Muscle layer of colon (tissue), 2 donors: ENCODE data around the gene LGALS3.

Experiments used
- H3K27ac ChIP-seq: one replicate; pipeline ENCODE4 v1.7.0; 2013; ENCODE audit warnings: low read depth, mild to moderate bottlenecking, low read length, moderate library complexity
- H3K27me3 ChIP-seq, 2 donors: one replicate each; pipeline ENCODE4 v1.7.0; 2013; ENCODE audit warnings: low read length in 2 of 2, mild to moderate bottlenecking in 2 of 2; ENCODE audit not compliant: insufficient read depth in 2 of 2, control insufficient read depth in 1 of 2
- H3K36me3 ChIP-seq: one replicate; pipeline ENCODE4 v1.7.0; 2013; ENCODE audit warnings: mild to moderate bottlenecking, low read length; ENCODE audit not compliant: insufficient read depth
- H3K4me1 ChIP-seq: one replicate; pipeline ENCODE4 v1.7.0; 2013; ENCODE audit warnings: mild to moderate bottlenecking, low read length; ENCODE audit not compliant: insufficient read depth
- H3K4me3 ChIP-seq, 2 donors: one replicate each; pipeline ENCODE4 v1.7.0; 2013; ENCODE audit warnings: low read length in 2 of 2, low read depth in 1 of 2, mild to moderate bottlenecking in 1 of 2, moderate library complexity in 1 of 2
- H3K9ac ChIP-seq: one replicate; pipeline ENCODE4 v1.7.0; 2013; ENCODE audit warnings: low read length
- H3K9me3 ChIP-seq: one replicate; pipeline ENCODE4 v1.7.0; 2013; ENCODE audit warnings: mild to moderate bottlenecking, low read length
- donor health status: abdominal sarcoma.
- donor health status: Adenocarcinoma of cecum.

The LGALS3 gene

GRCh38 chr14:55170526-55170925, 41.5 kb downstream of the LGALS3 start:
- Histone ChIP-seq H3K36me3 (no peaks in the 10 kb centered on the region), H3K4me1 (no peaks in the 10 kb centered on the region), H3K9me3 (no peaks in the 10 kb centered on the region), H3K4me3 (no peak overlapping the region), H3K9ac (no peak overlapping the region), H3K27me3 (no peaks in the 10 kb centered on the region), H3K27ac (no peak overlapping the region)

- no peak overlapping the region for H3K27ac ChIP-seq
- H3K9me3 ChIP-seq = no peaks in the 10 kb centered on the region
- no peaks in the 10 kb centered on the region for H3K4me1 ChIP-seq
- H3K36me3 ChIP-seq = no peaks in the 10 kb centered on the region
- H3K4me3 ChIP-seq = no peak overlapping the region
- no peaks in the 10 kb centered on the region for H3K27me3 ChIP-seq
- H3K9ac ChIP-seq = no peak overlapping the region
Observed at GRCh38 chr14:55180006-55180405, 51.0 kb downstream of the LGALS3 start.

- Histone ChIP-seq H3K36me3 (no peaks in the 10 kb centered on the region), H3K27ac (no peak overlapping the region), H3K9ac (no peak overlapping the region), H3K9me3 (no peaks in the 10 kb centered on the region), H3K27me3 (no peaks in the 10 kb centered on the region), H3K4me3 (no peak overlapping the region), H3K4me1 (no peaks in the 10 kb centered on the region)
Observed at GRCh38 chr14:55180434-55180833, 51.4 kb downstream of the LGALS3 start.

- Histone ChIP-seq H3K4me1 (peaks cover 6% of the 10 kb centered on the region), H3K4me3 (no peak overlapping the region), H3K27me3 (no peaks in the 10 kb centered on the region), H3K9me3 (no peaks in the 10 kb centered on the region), H3K27ac (no peak overlapping the region), H3K9ac (no peak overlapping the region), H3K36me3 (no peaks in the 10 kb centered on the region)
Observed at GRCh38 chr14:55188686-55189295, 59.7 kb downstream of the LGALS3 start.

GRCh38 chr14:55190906-55191202, 61.8 kb downstream of the LGALS3 start:
- Histone ChIP-seq H3K9me3 (no peaks in the 10 kb centered on the region), H3K4me1 (peaks cover 6% of the 10 kb centered on the region), H3K9ac (no peak overlapping the region), H3K27me3 (no peaks in the 10 kb centered on the region), H3K36me3 (no peaks in the 10 kb centered on the region), H3K27ac (no peak overlapping the region), H3K4me3 (peak overlapping the region in 1 of 2 donors; percentile 74)

GRCh38 chr14:55191203-55192053, 62.4 kb downstream of the LGALS3 start, which contains the start of gene DLGAP5:
Gene DLGAP5 (minus strand): TSS chr14:55191585. CDS start chr14:55189179, 2,406 bp downstream.
- H3K27ac ChIP-seq = no peak within 1 kb of the TSS
- peak within 1 kb of the TSS; percentile 23 for H3K9ac ChIP-seq
- H3K4me3 ChIP-seq = peak within 1 kb of the TSS; percentile 9 to 74
- peaks cover 6% of the 10 kb centered on the region for H3K4me1 ChIP-seq
- H3K27me3 ChIP-seq = no peaks in the 10 kb centered on the region
- H3K9me3 ChIP-seq = no peaks in the 10 kb centered on the region
- H3K36me3 ChIP-seq = no peaks in the 10 kb centered on the region

- no peak overlapping the region for H3K27ac ChIP-seq
- H3K9me3 ChIP-seq = no peaks in the 10 kb centered on the region
- H3K4me3 ChIP-seq = peak overlapping the region; percentile 9 to 74
- no peaks in the 10 kb centered on the region for H3K36me3 ChIP-seq
- peaks cover 6% of the 10 kb centered on the region for H3K4me1 ChIP-seq
- H3K9ac ChIP-seq = peak overlapping the region; percentile 23
- no peaks in the 10 kb centered on the region for H3K27me3 ChIP-seq
Observed at GRCh38 chr14:55192054-55192621, 63.1 kb downstream of the LGALS3 start.

GRCh38 chr14:55194656-55195355, 65.8 kb downstream of the LGALS3 start:
- Histone ChIP-seq H3K9me3 (no peaks in the 10 kb centered on the region), H3K27me3 (no peaks in the 10 kb centered on the region), H3K9ac (no peak overlapping the region), H3K4me1 (peaks cover 6% of the 10 kb centered on the region), H3K4me3 (no peak overlapping the region), H3K36me3 (no peaks in the 10 kb centered on the region), H3K27ac (no peak overlapping the region)
